DOHH2 (cell line): ENCODE measurements around the gene TBCK.

Source experiments
- H3F3A ChIP-seq: fragments of 200-600 bp; sonication (generic), shearing (Covaris generic); 2 replicates; pipeline ENCODE4 v1.6.0; 2016; ENCODE audit warnings: antibody characterized with exemption, mild to moderate bottlenecking; ENCODE audit not compliant: control insufficient read depth, insufficient read depth
- H3K27ac ChIP-seq: fragments of 200-600 bp; sonication (generic); 2 replicates; pipeline ENCODE4 v1.5.1; 2014; ENCODE audit warnings: low read depth, mild to moderate bottlenecking, low read length, moderate library complexity
- H3K27me3 ChIP-seq: fragments of 200-600 bp; sonication (generic); 2 replicates; pipeline ENCODE4 v1.6.1; 2014; ENCODE audit warnings: mild to moderate bottlenecking, low read length, mixed read lengths; ENCODE audit not compliant: control insufficient read depth
- H3K36me3 ChIP-seq: fragments of 200-600 bp; sonication (generic); 2 replicates; pipeline ENCODE4 v1.6.1; 2014; ENCODE audit warnings: mild to moderate bottlenecking, low read length, moderate library complexity, mixed read lengths; ENCODE audit not compliant: control insufficient read depth
- H3K4me1 ChIP-seq: fragments of 200-600 bp; sonication (generic); 2 replicates; pipeline ENCODE4 v1.6.1; 2014; ENCODE audit warnings: mild to moderate bottlenecking, low read length, mixed read lengths; ENCODE audit not compliant: control insufficient read depth
- H3K4me2 ChIP-seq: fragments of 200-600 bp; sonication (generic); 2 replicates; pipeline ENCODE4 v1.6.0; 2014; ENCODE audit warnings: mild to moderate bottlenecking, low read length, moderate library complexity
- H3K4me3 ChIP-seq: fragments of 200-600 bp; sonication (generic); 2 replicates; pipeline ENCODE4 v1.5.1; 2014; ENCODE audit warnings: mild to moderate bottlenecking, low read length, mixed read lengths
- H3K79me2 ChIP-seq: fragments of 200-600 bp; sonication (generic); 2 replicates; pipeline ENCODE4 v1.6.1; 2014; ENCODE audit warnings: mild to moderate bottlenecking, low read length, mixed read lengths; ENCODE audit not compliant: control insufficient read depth
- H3K9me2 ChIP-seq: fragments of 200-600 bp; sonication (generic); replicated peaks from 2 replicates; pipeline ENCODE4 v1.6.1; 2014; ENCODE audit warnings: mild to moderate bottlenecking, low read length, mixed read lengths; ENCODE audit not compliant: control insufficient read depth
- H3K9me3 ChIP-seq: fragments of 200-600 bp; sonication (generic); 2 replicates; pipeline ENCODE4 v1.6.1; 2014; ENCODE audit warnings: antibody characterized with exemption, low read length, mixed read lengths; ENCODE audit not compliant: control insufficient read depth, insufficient read depth
- H4K20me1 ChIP-seq: fragments of 200-600 bp; sonication (generic); 2 replicates; pipeline ENCODE4 v1.6.0; 2014; ENCODE audit warnings: low read depth, mild to moderate bottlenecking, antibody characterized with exemption, low read length, moderate library complexity; ENCODE audit not compliant: control insufficient read depth, insufficient read depth
- EZH2phosphoT487 ChIP-seq: fragments of 200-600 bp; sonication (generic); IDR thresholded peaks from 2 replicates; pipeline ENCODE4 v1.6.1; 2017; ENCODE audit warnings: borderline replicate concordance, mild to moderate bottlenecking, antibody characterized with exemption, low read length, moderate library complexity, mixed read lengths
- TF ChIP-seq, protein P1 (sequence below): fragments of 200-600 bp; sonication (generic); IDR thresholded peaks from one replicate; pipeline ENCODE4 v1.5.1; 2014; ENCODE audit warnings: antibody characterized with exemption, mild to moderate bottlenecking, low read depth, low read length; ENCODE audit not compliant: poor library complexity, severe bottlenecking

The TBCK gene

DNA sequence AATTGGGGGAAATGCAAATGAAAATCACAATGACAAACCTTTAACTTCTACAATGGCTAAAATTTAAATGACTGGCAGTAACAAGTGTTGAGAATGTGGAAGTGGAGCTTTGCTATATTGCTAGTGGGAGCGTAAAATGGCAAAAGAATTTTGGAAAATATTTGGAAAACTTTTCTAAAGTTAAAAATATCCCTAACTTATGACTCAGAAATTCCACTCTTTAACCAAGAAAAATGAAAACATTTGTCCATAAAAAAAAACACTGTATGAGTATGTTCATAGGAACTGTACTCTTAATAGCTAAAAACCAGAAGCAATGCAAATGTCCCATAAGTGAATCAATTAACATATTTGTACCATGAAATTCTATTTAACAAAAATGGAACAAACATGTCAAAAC, 3.6 kb downstream of the TBCK start:
- H3K4me2 ChIP-seq: no peak overlapping the region

DNA sequence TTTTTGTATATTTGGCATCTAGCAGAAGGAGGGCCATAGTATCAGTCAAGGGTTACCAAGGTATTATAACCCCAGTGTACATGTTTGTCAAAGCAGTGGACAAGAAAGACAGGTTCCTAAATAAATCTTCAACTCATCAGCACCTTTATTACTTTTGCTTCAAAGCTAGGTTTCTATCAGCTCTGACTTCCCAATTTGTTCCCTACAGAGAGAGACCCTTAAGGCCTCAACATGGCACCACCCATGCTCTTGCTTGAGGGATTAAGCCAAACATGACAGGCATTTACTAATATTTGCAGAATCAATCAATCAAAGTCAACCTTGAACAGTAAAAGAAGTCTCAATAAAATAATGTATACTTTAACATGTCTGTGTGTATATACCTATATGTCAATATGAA, 9.4 kb downstream of the TBCK start:
- Histone ChIP-seq H3K27ac (no peak overlapping the region), H3K4me1 (no peaks in the 10 kb centered on the region), H3K36me3 (peaks cover 13% of the 10 kb centered on the region), H4K20me1 (no peaks in the 10 kb centered on the region), H3K9me3 (no peaks in the 10 kb centered on the region), H3K79me2 (peaks cover 10% of the 10 kb centered on the region; the same call in 1 of the 2 replicates), H3K9me2 (no peaks in the 10 kb centered on the region), H3K4me3 (no peak overlapping the region), H3K27me3 (no peaks in the 10 kb centered on the region), H3K4me2 (no peak overlapping the region), H3F3A (no peaks in the 10 kb centered on the region)
- no peak for TF ChIP-seq EZH2phosphoT487
- TF ChIP-seq, protein P1, sequence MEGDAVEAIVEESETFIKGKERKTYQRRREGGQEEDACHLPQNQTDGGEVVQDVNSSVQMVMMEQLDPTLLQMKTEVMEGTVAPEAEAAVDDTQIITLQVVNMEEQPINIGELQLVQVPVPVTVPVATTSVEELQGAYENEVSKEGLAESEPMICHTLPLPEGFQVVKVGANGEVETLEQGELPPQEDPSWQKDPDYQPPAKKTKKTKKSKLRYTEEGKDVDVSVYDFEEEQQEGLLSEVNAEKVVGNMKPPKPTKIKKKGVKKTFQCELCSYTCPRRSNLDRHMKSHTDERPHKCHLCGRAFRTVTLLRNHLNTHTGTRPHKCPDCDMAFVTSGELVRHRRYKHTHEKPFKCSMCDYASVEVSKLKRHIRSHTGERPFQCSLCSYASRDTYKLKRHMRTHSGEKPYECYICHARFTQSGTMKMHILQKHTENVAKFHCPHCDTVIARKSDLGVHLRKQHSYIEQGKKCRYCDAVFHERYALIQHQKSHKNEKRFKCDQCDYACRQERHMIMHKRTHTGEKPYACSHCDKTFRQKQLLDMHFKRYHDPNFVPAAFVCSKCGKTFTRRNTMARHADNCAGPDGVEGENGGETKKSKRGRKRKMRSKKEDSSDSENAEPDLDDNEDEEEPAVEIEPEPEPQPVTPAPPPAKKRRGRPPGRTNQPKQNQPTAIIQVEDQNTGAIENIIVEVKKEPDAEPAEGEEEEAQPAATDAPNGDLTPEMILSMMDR: no peak

More for the DNA sequence above, 3.6 kb downstream of the TBCK start:
- Histone ChIP-seq H3K4me1 (peaks cover 7% of the 10 kb centered on the region), H3K36me3 (peaks cover 14% of the 10 kb centered on the region), H3K9me3 (no peaks in the 10 kb centered on the region), H3F3A (no peaks in the 10 kb centered on the region), H3K4me3 (no peak overlapping the region), H3K9me2 (no peaks in the 10 kb centered on the region), H3K27ac (no peak overlapping the region), H4K20me1 (0 out of 2 replicates have a peak, but pooled peaks cover 2% of the 10 kb centered on the region), H3K79me2 (peaks cover 66% of the 10 kb centered on the region), H3K27me3 (no peaks in the 10 kb centered on the region)
- TF ChIP-seq, protein P1: no peak
- TF ChIP-seq EZH2phosphoT487: no peak

DNA sequence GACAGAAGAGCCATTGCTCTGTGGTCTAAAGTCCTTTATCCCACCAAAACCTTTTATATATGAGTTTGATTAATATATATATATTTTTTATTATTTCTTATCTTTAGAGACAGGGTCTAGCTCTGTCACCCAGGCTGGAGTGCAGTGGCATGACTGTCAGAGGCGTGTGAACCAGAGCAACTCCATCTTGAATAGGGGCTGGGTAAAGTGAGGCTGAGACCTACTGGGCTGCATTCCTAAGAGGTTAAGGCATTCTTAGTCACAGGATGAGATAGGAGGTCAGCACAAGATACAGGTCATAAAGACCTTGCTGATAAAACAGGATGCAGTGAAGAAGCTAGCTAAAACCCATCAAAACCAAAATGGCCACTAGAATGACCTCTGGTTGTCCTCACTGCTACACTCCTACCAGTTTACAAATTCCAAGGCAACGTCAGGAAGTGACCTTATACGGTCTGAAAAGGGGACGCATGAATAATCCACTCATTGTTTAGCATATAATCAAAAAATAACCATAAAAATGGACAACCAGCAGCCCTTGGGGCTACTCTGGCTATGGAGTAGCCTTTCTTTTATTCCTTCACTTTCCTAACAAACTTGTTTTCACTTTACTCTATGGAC, 10.5 kb downstream of the TBCK start:
- Histone ChIP-seq H3K4me3 (no peak overlapping the region), H3K9me3 (no peaks in the 10 kb centered on the region), H3K27me3 (no peaks in the 10 kb centered on the region), H3K4me1 (no peaks in the 10 kb centered on the region), H3K27ac (no peak overlapping the region), H3K4me2 (no peak overlapping the region), H3K79me2 (peaks cover 5% of the 10 kb centered on the region; the same call in 1 of the 2 replicates), H3K36me3 (peaks cover 14% of the 10 kb centered on the region), H4K20me1 (no peaks in the 10 kb centered on the region), H3K9me2 (no peaks in the 10 kb centered on the region), H3F3A (no peaks in the 10 kb centered on the region)
- TF ChIP-seq, protein P1: no peak
- no peak for TF ChIP-seq EZH2phosphoT487
